Activated CD4-positive, alpha-beta T cell treated with anti-CD3 and anti-CD28 coated beads, Interleukin-10, Interleukin-2, amounts not matched to agents 100 ng/mL and 50 ng/mL, durations not matched to agents 16 hours and 8 hours (primary cell): ENCODE results near the gene LARGE1.

Source experiments
- DNase-seq: peaks from one replicate; pipeline ENCODE4 v3.0.0-alpha.2; 2020

The LARGE1 gene

GRCh38 chr22:33771136-33771535 lies 149.1 kb downstream of the LARGE1 start:
- DNase-seq, result no peak

GRCh38 chr22:33770723-33771122 lies 149.6 kb downstream of the LARGE1 start:
- DNase-seq, result no peak

- no peak for DNase-seq
Measured at GRCh38 chr22:33766091-33766490, 154.2 kb downstream of the LARGE1 start.

- DNase-seq, result no peak
Measured at GRCh38 chr22:33758961-33759360, 161.3 kb downstream of the LARGE1 start.

GRCh38 chr22:33757802-33758483 lies 162.3 kb downstream of the LARGE1 start:
- DNase-seq, result no peak

GRCh38 chr22:33757041-33757801 lies 163.1 kb downstream of the LARGE1 start:
- no peak for DNase-seq

- DNase-seq, result no peak
Measured at GRCh38 chr22:33756508-33756949, 163.7 kb downstream of the LARGE1 start.

- DNase-seq, result no peak
Measured at GRCh38 chr22:33748714-33749113, 171.6 kb downstream of the LARGE1 start.

- no peak for DNase-seq
Measured at GRCh38 chr22:33747576-33748180, 172.6 kb downstream of the LARGE1 start.

- DNase-seq, result no peak
Measured at GRCh38 chr22:33747029-33747428, 173.2 kb downstream of the LARGE1 start.

- no peak for DNase-seq
Measured at GRCh38 chr22:33746501-33746928, 173.8 kb downstream of the LARGE1 start.

GRCh38 chr22:33745501-33745900 lies 174.8 kb downstream of the LARGE1 start:
- DNase-seq, result no peak

- DNase-seq, result no peak
Measured at GRCh38 chr22:33743756-33744155, 176.5 kb downstream of the LARGE1 start.

GRCh38 chr22:33741025-33741424 lies 179.3 kb downstream of the LARGE1 start:
- no peak for DNase-seq

- no peak for DNase-seq
Measured at GRCh38 chr22:33739516-33739915, 180.8 kb downstream of the LARGE1 start.

GRCh38 chr22:33737662-33738061 lies 182.6 kb downstream of the LARGE1 start:
- no peak for DNase-seq

- no peak for DNase-seq
Measured at GRCh38 chr22:33735978-33736377, 184.3 kb downstream of the LARGE1 start.

GRCh38 chr22:33728847-33729246 lies 191.4 kb downstream of the LARGE1 start:
- no peak for DNase-seq

GRCh38 chr22:33726294-33726734 lies 194.0 kb downstream of the LARGE1 start:
- no peak for DNase-seq

- DNase-seq, result no peak
Measured at GRCh38 chr22:33723915-33724314, 196.4 kb downstream of the LARGE1 start.

- DNase-seq, result no peak
Measured at GRCh38 chr22:33722816-33723215, 197.5 kb downstream of the LARGE1 start.

- no peak for DNase-seq
Measured at GRCh38 chr22:33720166-33720878, 200.0 kb downstream of the LARGE1 start.

GRCh38 chr22:33717694-33718396 lies 202.4 kb downstream of the LARGE1 start:
- DNase-seq, result no peak
